Jurkat, Clone E6-1 (cell line): ENCODE measurements around the gene RHOH.

Experiments
- DNase-seq: peaks from one replicate; pipeline ENCODE4 v3.0.0-alpha.2; 2011; ENCODE audit warnings: low read depth, low spot score
- H3K4me3 ChIP-seq: 2 replicates; pipeline ENCODE4 v1.5.1; 2011; ENCODE audit warnings: mild to moderate bottlenecking, low read length, control low read depth, moderate library complexity

The RHOH gene

DNA sequence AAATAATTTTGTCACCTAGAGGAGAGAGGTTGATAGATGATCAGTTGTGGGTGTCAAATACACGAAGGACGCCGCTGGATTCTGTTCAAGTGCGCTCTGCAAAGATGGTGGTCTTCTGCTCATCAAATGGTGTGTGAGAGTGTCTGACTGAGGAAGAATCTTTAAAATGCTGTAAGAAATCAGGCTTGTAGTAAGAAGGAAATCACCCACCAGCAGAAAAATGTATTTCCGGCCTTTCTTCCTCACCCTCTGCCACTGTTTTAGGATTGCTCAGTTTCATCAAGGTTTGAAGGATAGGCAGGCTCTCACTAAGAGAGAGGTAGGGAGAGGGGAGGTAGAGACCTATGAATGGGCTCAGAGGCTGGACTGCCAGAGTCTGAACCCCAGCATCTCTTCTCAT is 28.7 kb downstream of the RHOH start:
- no peak overlapping the region for H3K4me3 ChIP-seq

DNA sequence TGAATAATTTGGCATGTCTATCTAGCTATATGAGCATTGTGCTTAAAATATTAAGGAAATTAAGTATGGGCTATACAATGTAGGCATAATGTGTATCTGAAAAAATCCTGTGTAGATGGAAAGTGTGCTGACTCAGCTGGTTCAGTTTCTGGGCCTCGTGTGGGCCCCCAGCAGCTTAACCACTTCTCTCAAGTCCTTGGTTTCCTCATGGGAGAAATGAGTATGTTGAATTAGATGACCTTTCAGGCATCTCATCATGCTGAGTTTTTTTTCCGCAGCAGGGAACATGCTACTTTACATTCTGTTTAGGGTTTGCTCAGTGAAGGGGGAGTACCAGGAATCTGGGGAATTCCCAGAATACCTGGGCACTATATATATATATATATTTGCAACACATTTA is 30.5 kb downstream of the RHOH start:
- DNase-seq = no peak
- no peak overlapping the region for H3K4me3 ChIP-seq

More for the DNA sequence above, 28.7 kb downstream of the RHOH start:
- DNase-seq = no peak

DNA sequence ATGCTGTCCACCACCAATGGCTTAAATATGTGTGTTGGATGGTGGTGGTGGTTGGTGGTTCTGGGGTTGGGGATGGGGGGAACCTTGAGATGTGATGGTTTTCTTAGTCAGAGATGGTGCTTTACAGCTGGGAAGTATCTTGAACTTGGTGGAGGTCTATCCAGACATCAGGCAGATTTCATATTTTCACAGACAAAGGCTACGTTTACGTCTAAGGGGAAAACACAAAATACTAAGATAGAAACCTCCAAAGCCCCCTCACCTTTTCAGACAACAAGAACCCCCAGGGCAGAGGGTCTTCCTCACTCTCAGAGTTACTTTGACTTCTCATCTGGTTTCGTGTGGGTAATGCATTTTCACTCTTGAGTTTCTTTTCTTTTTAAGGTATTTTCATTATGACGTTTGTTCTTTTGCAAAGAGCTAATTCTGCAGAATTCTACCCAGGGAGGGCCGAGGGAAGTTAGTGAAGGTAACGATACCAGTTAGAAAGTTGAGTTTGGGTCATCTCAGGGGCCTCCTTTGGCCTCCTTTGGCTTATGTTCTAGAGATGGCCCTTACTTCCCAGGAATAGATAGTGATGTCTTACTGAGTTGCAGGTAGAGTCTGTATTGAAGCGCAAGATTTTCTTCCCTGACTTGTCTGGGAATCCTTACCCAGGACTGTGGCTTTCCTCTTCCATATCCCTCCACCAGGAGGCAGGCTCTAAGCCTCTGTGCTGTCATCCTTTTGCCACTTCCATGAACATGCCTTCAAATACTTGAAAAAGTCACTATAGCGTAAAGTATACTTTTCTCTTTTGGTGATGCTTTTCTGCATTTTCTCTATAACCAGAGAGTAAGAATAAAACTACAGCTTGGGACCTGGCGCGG is 31.9 kb downstream of the RHOH start:
- DNase-seq = no peak
- no peak overlapping the region for H3K4me3 ChIP-seq

DNA sequence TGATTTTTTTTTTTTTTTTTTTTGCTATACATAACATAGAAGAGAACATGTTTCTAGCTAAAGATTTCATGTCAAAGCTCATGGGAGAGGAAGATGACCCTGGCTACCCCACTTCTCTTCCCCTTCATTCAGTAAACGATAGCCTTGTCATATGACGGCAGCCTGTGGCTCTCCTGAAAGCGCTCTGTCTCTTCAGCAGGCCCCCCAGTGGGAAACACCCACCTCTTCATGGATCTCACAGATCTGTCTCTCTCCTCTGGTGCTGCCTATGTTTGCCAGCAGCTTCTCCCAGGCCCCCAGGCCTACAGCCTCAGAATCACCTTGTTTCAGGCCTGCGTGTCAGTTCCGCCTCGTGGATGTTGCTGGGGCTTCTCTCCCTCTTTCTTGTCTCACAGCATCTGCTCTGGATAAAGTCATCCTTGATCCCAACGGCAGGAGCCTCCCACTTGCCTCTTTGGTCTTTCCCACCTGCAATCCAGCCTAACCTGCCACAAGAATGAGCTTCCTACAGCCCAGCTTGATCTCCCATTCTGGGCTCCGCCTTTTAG is 34.6 kb downstream of the RHOH start:
- DNase-seq = no peak
- no peak overlapping the region for H3K4me3 ChIP-seq

DNA sequence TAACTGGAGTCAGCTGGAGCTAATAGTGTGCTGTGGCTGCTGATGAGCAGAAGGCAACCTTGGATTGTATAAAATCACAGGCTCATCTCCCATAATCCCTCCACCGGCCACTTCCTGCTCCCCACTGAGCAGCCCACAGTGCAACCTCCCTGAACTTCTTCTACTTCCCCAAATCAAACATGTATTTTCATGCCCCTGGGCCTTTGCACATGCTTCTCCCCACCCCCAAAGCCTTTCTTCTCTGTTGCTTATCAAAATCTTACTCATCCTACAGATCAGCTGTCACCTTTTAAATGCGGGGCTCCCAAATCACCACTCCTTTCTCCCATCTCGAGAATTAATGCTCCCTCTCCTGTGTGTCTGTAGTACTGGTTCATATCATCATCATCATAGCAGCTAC is 35.8 kb downstream of the RHOH start:
- DNase-seq = no peak
- H3K4me3 ChIP-seq = no peak overlapping the region

DNA sequence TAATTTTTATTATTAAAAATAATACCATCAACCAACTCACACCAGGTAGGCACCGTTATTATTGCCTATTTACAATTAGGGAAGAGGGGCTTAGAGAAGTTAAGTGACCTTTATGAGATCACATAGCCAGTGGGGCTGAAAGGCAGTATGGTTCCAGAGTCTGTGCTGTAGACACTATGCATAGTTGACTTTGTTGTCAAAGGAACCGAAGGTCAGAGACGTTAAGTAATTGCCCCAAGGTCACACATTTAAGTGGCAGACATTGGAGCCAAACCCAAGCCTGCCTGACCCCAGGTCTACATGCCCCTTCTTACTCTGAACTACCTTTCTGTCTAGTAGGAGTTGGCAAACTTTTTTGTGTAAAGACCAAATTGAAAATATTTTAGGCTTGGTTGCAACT is 36.4 kb downstream of the RHOH start:
- DNase-seq = no peak
- no peak overlapping the region for H3K4me3 ChIP-seq

DNA sequence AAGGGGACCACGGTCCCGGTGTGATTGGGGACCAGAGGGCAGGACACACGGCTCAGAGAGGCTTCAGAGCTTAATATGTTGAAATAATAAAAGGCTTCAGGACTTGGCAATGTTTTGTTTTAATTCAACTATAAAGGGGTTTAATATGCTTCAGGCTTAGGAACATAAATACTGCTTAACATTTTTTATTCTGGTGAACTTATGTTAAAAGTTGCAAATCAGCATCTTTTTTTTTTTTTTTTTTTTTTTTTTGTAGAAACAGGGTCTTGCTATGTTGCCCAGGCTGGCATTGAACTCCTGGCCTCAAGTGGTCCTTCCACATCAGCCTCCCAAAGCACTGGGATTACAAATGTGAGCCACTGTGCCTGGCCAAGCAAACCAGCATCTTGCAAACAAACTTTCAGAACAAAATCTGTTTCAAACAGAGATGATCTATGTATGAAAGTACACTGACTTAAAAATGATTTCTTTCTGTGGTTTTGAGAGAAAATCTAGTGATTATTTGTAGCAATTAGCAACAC is 37.7 kb downstream of the RHOH start:
- no peak overlapping the region for H3K4me3 ChIP-seq
- no peak for DNase-seq

DNA sequence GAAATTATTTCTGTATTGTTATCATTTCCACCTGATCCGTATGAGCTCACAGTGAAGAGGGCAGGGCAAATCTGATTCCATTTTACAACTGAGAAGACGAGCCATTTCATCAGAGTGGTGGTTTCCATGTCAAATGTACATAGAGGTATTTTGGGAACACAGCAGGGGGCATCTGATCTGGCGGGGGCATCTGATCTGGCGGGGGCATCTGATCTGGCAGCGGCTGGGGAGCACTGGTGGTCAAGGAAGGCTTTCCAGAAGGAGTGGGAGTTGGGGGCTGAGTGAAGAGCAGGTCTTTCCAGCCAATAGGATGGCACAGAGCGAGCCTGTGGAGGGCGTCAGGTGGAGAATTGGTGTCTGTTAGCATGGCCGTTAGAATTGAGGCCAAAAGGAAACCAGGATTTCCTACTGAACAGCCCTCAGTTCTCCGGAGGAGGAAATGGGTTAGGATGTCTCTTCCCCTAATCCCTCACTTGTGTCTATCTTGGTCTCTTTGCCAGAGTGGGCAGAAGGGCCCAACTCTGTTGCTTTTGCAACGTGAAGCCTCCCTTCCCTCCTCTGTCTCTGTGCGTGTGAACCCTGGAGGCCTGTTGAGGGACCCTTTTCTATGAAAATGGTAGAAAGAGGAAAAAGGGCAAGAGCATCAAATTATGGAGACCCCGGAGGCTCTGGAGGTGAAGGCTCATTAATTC is 41.3 kb downstream of the RHOH start:
- no peak overlapping the region for H3K4me3 ChIP-seq
- DNase-seq = no peak

DNA sequence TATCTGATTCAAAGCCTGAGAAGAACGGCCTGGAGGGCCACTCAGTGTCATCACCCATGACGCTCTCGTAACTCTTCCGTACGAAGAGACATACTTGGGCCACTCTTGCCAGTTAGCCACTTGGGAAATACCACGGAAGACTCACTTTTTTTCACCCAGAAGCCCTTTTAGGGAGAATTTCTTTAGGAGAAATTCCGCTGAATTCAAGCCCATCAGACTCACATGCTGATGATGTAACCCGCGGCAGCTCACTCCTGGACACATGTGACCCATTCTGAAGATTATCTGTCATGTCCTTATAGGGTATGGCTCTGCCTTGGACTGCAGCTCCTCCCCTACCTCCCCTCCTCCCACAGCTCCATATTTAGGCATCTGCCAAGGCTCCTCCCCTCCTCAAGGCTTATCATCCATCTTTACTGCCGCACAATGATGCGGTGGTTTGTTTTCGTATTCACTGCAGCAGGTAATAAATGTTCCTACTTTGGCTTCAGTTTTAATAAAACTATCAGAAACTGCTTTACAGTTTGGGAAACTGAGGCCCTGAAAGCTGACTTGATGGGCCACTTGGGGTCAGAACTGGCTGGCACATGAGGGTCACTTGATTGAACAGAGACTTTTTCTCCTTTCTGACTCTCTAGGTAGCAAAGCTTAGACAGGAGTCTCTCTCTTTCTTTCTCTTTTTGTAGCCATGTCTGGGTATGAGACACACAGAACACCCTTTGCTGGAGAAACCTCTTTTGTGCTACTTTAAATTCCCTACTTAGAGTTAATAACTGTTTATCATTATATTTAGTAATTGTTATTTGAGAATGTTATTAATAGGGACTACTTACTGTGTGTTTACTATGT is 42.1 kb downstream of the RHOH start:
- peak; percentile 59 for DNase-seq
- H3K4me3 ChIP-seq = no peak overlapping the region

DNA sequence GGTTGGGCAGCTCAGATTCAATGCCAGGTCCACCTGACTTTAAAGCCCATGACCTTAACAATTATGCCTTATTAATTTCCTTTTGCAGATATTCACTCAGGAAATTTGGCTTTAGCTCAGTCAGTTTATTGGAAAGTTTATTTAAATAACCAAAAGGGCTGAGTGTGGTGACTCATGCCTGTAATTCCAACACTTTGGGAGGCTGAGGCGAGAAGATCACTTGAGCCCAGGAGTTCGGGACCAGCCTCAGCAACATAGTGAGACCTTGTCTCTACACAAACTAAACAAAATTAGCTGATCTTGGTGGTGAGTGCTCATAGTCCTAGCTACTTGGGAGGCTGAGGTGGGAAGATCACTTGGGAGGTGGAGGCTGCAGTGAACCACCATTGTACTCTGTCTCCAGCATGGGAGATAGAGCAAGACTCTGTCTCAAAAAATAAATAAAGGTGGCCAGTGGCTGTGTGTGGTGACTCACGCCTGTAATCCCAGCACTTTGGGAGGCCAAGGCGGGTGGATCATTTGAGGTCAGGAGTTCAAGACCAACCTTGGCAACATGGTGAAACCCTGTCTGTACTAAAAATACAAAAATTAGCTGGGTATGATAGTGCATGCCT is 43.3 kb downstream of the RHOH start:
- H3K4me3 ChIP-seq = no peak overlapping the region
- no peak for DNase-seq

DNA sequence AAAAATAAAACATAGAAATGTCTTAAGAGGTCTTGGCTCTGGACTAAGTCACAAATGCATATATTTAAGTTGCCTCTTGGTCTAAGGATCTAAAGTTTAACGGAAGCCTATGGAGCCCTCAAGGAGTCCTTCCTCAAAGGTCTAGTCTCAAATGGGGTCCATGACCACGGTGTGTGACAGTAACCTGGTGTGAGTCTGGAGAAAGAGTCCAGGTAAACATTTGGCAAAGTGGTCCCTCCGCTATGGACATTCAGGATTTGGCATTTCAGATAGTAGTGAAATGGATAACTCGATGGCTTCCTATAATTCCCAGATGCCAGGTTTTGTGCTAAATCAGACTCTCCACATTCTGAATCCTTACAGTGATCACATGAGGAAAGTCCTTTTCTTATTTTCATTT is 44.2 kb downstream of the RHOH start:
- no peak for DNase-seq
- no peak overlapping the region for H3K4me3 ChIP-seq

DNA sequence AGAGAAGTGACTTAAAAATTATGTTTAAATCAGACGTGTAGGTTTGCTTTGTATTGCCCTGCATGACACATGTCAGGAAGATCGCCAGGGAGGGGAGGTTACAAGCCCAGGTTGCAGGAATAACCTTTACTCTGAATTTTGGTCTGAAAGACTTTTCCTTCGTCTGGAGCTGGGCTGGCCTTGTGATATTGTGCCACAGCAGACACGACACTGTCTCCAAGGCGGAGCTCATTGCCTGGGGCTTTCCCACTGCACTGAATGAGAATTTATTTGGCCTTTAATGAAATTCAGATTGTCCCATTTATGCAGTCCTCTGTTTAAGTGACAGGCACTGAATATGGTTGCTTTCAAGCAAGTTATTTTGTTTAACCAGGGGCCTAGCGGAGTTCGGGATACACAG is 45.1 kb downstream of the RHOH start:
- no peak for DNase-seq
- H3K4me3 ChIP-seq = no peak overlapping the region

DNA sequence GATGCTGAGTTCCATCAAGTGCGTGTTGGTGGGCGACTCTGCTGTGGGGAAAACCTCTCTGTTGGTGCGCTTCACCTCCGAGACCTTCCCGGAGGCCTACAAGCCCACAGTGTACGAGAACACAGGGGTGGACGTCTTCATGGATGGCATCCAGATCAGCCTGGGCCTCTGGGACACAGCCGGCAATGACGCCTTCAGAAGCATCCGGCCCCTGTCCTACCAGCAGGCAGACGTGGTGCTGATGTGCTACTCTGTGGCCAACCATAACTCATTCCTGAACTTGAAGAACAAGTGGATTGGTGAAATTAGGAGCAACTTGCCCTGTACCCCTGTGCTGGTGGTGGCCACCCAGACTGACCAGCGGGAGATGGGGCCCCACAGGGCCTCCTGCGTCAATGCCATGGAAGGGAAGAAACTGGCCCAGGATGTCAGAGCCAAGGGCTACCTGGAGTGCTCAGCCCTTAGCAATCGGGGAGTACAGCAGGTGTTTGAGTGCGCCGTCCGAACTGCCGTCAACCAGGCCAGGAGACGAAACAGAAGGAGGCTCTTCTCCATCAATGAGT is 46.6 kb downstream of the RHOH start:
- H3K4me3 ChIP-seq = no peak overlapping the region
- DNase-seq = no peak

DNA sequence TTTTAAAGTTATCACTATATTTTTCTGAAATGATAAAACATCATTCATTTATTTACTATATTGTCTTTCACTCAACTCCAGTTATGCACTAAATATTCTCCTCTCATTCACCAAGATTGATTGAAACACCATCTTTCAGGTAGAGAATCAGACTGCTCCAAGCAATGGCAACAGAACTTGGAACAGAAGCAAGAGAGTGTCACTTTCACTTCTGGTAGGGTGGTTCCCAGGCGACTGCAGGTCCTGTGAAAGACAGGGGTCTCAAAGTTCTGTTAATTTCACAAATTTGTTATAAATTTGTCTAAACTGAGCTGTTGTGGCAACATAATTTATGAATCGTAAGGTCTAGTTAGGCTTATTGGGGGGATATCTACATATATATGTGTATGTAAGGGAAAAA is 47.8 kb downstream of the RHOH start:
- H3K4me3 ChIP-seq = no peak overlapping the region
- DNase-seq = no peak

DNA sequence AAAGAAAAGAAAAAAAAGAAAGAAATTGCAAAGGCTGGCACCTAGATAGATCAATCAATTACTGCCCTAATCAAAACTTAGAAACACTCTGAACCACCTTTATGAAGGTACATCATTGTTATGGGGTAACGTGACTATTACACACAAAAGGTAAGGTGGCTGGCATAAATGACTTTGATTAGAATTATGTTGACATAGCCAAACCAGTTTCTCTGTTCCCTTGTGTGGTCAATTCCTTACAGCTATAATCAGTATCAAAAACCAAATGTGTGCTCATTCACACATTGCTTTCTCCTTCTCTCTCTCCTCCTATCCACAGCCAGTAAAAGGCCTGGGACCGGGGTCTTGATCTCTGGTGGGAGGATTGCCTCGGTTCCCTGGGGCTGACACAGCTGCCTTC is 48.7 kb downstream of the RHOH start:
- DNase-seq = no peak
- no peak overlapping the region for H3K4me3 ChIP-seq

DNA sequence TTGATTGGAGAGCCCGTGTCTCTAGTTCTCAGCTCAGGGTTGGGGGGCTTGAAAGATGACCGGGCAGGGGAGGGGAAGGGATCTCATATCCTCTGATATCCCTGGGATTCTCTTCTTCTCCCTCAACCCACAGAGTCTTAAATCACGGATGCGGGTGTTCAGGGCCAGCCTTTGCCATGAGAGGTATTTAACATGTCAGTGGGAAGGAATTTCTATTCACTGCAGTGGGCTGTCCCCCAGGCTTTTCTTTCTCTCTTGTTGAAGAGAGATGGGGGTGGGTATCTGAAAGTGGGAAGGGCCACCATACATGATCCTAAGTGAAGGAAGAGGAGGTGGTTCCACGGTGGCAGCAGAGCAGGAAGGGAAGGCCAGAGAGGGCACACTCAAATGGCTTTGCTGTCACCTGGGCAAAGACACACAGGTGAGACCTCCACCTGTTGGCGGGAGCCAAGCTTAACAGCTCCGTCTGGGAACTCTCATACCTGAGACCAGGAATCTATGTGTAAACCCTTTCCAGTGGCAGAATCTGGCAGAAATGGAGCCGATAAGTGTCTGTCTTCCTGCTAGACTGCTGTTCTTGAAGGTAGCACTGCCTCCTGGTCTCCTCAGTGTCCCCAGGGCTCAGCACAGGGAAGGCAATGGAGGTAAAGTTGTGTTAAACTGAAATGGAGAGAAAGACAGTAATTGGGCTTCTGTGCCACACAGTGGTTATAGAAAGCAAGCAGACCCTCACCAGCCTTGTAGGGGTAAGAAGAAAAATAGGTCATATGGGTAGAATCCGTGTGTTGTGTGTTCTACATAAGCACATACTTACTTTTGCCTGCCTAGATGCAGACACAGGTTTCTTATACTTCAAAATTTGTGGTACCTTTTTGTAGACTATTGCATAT is 49.4 kb downstream of the RHOH start:
- no peak overlapping the region for H3K4me3 ChIP-seq
- no peak for DNase-seq

DNA sequence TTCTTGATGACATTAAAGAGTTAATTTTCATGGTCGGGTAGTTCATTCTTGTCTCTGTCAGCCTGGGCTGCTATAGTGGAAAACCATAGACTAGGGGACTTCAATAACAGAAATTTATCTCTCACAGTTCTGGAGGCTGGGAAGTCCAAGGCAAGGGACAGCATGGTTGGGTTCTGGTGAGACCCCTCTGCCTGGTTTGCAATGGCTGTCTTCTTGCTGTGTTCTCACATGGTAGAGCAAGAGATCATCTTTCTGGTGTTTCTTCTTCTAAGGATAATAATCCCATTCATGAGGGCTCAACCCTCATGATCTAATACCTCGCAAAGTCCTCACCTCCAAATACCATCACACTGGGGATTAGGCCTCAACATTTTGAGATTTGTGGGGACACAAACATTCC is 50.1 kb downstream of the RHOH start:
- DNase-seq = no peak
- H3K4me3 ChIP-seq = no peak overlapping the region

DNA sequence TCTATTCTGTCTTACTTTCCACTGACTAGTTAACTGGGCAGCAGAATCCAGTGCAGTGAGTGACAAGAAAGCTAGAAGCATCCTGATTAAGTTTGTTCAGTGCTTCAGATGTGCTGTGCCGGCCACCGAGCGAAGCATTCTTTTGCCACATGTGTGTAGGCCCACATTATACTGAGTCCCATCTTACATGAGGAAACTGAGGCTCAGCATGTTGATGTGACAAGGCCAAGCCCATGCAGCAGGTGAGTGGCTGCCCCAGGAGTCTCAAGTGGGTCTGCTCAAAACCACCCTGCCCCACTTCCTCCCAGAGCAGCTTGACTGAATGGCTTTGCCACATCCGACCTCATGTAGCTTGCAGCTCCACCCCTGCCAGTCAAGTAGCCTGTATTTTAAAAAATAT is 50.5 kb downstream of the RHOH start:
- peak; percentile 93 for DNase-seq
- H3K4me3 ChIP-seq = no peak overlapping the region
